Measurements from ENCODE around the gene NBEAL1.
"Not testable (repeated sequence)": the region's sequence is repeated elsewhere in the genome, so short reads cannot be mapped to it uniquely, and the experiment has no call there.

Gene NBEAL1

DNA sequence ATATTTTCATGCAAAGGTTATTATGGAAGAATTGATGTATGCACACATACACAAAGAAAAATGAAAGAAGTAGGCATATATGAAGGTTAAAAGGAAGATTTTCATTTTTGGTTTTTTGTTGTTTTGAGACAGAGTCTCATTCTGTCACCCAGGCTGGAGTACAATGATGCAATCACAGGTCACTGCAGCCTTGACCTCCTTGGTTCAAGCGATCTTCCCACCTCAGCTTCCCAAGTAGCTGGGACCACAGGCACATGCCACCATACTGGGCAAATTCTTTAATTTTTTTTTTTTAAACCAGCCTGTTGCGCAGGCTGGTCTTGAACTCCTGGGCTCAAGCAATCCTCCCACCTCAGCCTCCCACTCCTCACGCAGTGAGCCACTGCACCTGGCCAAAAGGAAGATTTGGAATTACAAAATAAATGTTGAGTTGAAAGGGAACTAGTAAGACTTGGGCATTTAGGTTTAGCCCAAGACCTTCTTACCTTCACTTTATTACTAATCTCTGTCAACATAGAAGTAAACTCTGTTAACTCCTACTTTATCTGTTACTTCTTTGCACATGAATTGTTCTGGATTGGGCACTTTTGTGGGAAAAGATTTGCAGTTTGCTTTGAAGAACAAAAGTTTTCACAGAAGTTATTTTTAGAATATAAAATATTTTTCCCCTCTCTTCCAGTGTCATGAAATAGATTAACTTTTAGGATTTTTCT is 31.7 kb upstream of the NBEAL1 start:
- Histone ChIP-seq H3K4me3 (ENCODE audit: low read depth in 1 of 2, low read length in 2 of 2) (no peak overlapping the region), H3K4me2 (ENCODE audit: insufficient read depth, low read length) (no peak overlapping the region), H3K4me1 (ENCODE audit: insufficient read depth, low read length) (no peaks in the 10 kb centered on the region), H3K27ac (ENCODE audit: low read length) (no peak overlapping the region), H3K27me3 (ENCODE audit: insufficient read depth, low read length, poor library complexity) (no peaks in the 10 kb centered on the region), H3K9me3 (ENCODE audit: insufficient read depth, low read length, severe bottlenecking) (no peaks in the 10 kb centered on the region), H3K9ac (ENCODE audit: low read depth, low read length) (no peak overlapping the region), H4K20me1 (ENCODE audit: insufficient read depth, low read length) (no peaks in the 10 kb centered on the region), H2AFZ (ENCODE audit: low read depth, low read length) (no peak overlapping the region), H3K79me2 (ENCODE audit: insufficient read depth, low read length) (no peaks in the 10 kb centered on the region), H3K36me3 (ENCODE audit: insufficient read depth, low read length) (peaks cover 7% of the 10 kb centered on the region; the same call in 1 of the 2 replicates)
- TF ChIP-seq EZH2 (IDR thresholded peaks at IDR 0.05; ENCODE audit: borderline replicate concordance, low read depth, low read length, severe bottlenecking), result no peak
- TF ChIP-seq, protein P1, sequence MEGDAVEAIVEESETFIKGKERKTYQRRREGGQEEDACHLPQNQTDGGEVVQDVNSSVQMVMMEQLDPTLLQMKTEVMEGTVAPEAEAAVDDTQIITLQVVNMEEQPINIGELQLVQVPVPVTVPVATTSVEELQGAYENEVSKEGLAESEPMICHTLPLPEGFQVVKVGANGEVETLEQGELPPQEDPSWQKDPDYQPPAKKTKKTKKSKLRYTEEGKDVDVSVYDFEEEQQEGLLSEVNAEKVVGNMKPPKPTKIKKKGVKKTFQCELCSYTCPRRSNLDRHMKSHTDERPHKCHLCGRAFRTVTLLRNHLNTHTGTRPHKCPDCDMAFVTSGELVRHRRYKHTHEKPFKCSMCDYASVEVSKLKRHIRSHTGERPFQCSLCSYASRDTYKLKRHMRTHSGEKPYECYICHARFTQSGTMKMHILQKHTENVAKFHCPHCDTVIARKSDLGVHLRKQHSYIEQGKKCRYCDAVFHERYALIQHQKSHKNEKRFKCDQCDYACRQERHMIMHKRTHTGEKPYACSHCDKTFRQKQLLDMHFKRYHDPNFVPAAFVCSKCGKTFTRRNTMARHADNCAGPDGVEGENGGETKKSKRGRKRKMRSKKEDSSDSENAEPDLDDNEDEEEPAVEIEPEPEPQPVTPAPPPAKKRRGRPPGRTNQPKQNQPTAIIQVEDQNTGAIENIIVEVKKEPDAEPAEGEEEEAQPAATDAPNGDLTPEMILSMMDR (IDR thresholded peaks at IDR 0.05; ENCODE audit: borderline replicate concordance, extremely low read depth, low read length, poor library complexity, severe bottlenecking), result no peak
- ATAC-seq (ENCODE audit: insufficient read depth, low read depth), result no peak
- no peak for DNase-seq

DNA sequence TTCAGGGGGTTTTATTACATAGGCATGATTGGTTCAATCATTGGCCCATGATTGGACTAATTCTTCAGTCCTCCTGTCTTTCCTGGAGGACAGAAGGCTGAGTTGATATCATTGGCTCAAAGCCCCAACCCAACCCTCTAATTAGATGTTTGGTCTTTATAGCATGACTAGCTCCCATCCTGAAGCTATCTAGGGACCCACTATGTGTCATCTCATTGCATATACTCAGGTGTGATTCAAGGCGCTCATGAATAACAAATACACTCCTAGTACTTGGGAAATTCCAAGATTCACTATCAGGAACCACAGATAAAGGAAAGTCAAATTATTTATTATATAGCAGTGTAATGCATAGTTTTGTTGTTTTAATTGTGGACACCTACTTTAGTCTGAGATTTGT is 24.9 kb upstream of the NBEAL1 start:
- no peak overlapping the region for H2AFZ ChIP-seq (ENCODE audit: low read depth, low read length)
- no peaks in the 10 kb centered on the region for H3K4me1 ChIP-seq (ENCODE audit: insufficient read depth, low read length)
- no peaks in the 10 kb centered on the region for H3K36me3 ChIP-seq (ENCODE audit: insufficient read depth, low read length)
- no peaks in the 10 kb centered on the region for H3K9me3 ChIP-seq (ENCODE audit: insufficient read depth, low read length, severe bottlenecking)
- TF ChIP-seq, protein P1 (IDR thresholded peaks at IDR 0.05; ENCODE audit: borderline replicate concordance, extremely low read depth, low read length, poor library complexity, severe bottlenecking), result no peak
- TF ChIP-seq EZH2 (IDR thresholded peaks at IDR 0.05; ENCODE audit: borderline replicate concordance, low read depth, low read length, severe bottlenecking), result no peak
- H3K9ac ChIP-seq (ENCODE audit: low read depth, low read length), result no peak overlapping the region
- DNase-seq, result no peak
- no peaks in the 10 kb centered on the region for H4K20me1 ChIP-seq (ENCODE audit: insufficient read depth, low read length)
- no peak overlapping the region for H3K4me3 ChIP-seq (ENCODE audit: low read depth in 1 of 2, low read length in 2 of 2)
- no peak for ATAC-seq (ENCODE audit: insufficient read depth, low read depth)
- no peak overlapping the region for H3K27ac ChIP-seq (ENCODE audit: low read length)
- no peak overlapping the region for H3K4me2 ChIP-seq (ENCODE audit: insufficient read depth, low read length)
- no peaks in the 10 kb centered on the region for H3K79me2 ChIP-seq (ENCODE audit: insufficient read depth, low read length)
- H3K27me3 ChIP-seq (ENCODE audit: insufficient read depth, low read length, poor library complexity), result no peaks in the 10 kb centered on the region

DNA sequence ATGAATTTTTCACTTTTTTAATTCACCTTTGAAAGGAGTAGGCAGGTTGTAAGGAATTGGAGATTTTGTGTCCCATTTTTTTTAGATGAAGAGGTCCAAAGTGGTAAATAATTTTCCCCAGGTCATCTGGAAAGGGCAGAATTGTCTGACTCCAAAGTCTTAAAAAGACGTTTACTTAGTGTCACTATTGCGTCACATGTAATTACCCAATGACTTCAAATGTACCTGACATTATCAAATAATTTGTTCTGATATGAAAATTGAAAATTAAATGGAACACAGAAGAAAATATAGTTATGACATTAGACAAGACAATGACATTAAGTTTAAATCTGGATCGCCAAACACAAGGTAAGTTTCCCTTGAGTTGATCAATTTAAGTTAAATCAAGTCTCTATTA is 24.2 kb upstream of the NBEAL1 start:
- Histone ChIP-seq H4K20me1 (ENCODE audit: insufficient read depth, low read length) (no peaks in the 10 kb centered on the region), H3K4me3 (ENCODE audit: low read depth in 1 of 2, low read length in 2 of 2) (no peak overlapping the region), H3K36me3 (ENCODE audit: insufficient read depth, low read length) (no peaks in the 10 kb centered on the region), H3K4me2 (ENCODE audit: insufficient read depth, low read length) (no peak overlapping the region), H2AFZ (ENCODE audit: low read depth, low read length) (no peak overlapping the region), H3K9me3 (ENCODE audit: insufficient read depth, low read length, severe bottlenecking) (no peaks in the 10 kb centered on the region), H3K27ac (ENCODE audit: low read length) (no peak overlapping the region), H3K4me1 (ENCODE audit: insufficient read depth, low read length) (no peaks in the 10 kb centered on the region), H3K79me2 (ENCODE audit: insufficient read depth, low read length) (no peaks in the 10 kb centered on the region), H3K9ac (ENCODE audit: low read depth, low read length) (no peak overlapping the region), H3K27me3 (ENCODE audit: insufficient read depth, low read length, poor library complexity) (no peaks in the 10 kb centered on the region)
- TF ChIP-seq, protein P1 (IDR thresholded peaks at IDR 0.05; ENCODE audit: borderline replicate concordance, extremely low read depth, low read length, poor library complexity, severe bottlenecking), result no peak
- TF ChIP-seq EZH2 (IDR thresholded peaks at IDR 0.05; ENCODE audit: borderline replicate concordance, low read depth, low read length, severe bottlenecking), result no peak
- DNase-seq (no peak), ATAC-seq (ENCODE audit: insufficient read depth, low read depth) (no peak)

DNA sequence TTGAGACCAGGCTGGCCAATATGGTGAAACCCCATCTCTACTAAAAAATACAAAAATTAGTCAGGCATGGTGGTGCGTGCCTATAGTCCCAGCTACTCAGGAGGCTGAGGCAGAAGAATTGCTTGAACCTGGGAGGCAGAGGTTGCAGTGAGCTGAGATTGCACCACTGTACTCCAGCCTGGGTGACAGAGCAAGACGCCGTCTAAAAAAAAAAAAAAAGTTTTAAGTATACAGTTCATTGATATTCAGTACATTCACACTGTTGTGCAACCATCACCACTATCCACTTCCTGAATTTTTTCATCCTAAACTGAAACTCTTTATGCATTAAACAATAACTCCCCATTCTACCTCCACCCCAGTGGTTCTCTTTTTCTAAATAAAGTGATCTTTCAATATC is 17.6 kb upstream of the NBEAL1 start:
- not testable (repeated sequence) for DNase-seq; H3K27me3 ChIP-seq (ENCODE audit: insufficient read depth, low read length, poor library complexity); H4K20me1 ChIP-seq (ENCODE audit: insufficient read depth, low read length); H3K9me3 ChIP-seq (ENCODE audit: insufficient read depth, low read length, severe bottlenecking); H3K4me2 ChIP-seq (ENCODE audit: insufficient read depth, low read length); H3K4me3 ChIP-seq (ENCODE audit: low read depth in 1 of 2, low read length in 2 of 2); ATAC-seq (ENCODE audit: insufficient read depth, low read depth); H2AFZ ChIP-seq (ENCODE audit: low read depth, low read length); H3K79me2 ChIP-seq (ENCODE audit: insufficient read depth, low read length); H3K36me3 ChIP-seq (ENCODE audit: insufficient read depth, low read length); H3K9ac ChIP-seq (ENCODE audit: low read depth, low read length); H3K27ac ChIP-seq (ENCODE audit: low read length); H3K4me1 ChIP-seq (ENCODE audit: insufficient read depth, low read length)
